RCC 7860 (cell line): ENCODE measurements around the gene RYK.
A peak's percentile ranks its signal among the peaks of the same experiment; 100 is the strongest.
"Not testable (repeated sequence)": the region's sequence is repeated elsewhere in the genome, so short reads cannot be mapped to it uniquely, and the experiment has no call there.

ENCODE experiments used
- DNase-seq: peaks from one replicate; pipeline ENCODE4 v3.0.0-alpha.2; 2015; ENCODE audit warnings: low spot score
- FAIRE-seq: peaks from 2 replicates; lab custom pipeline; 2012; peaks lifted over from hg19 to GRCh38; lab: Jason Lieb, UNC

Gene RYK

DNA sequence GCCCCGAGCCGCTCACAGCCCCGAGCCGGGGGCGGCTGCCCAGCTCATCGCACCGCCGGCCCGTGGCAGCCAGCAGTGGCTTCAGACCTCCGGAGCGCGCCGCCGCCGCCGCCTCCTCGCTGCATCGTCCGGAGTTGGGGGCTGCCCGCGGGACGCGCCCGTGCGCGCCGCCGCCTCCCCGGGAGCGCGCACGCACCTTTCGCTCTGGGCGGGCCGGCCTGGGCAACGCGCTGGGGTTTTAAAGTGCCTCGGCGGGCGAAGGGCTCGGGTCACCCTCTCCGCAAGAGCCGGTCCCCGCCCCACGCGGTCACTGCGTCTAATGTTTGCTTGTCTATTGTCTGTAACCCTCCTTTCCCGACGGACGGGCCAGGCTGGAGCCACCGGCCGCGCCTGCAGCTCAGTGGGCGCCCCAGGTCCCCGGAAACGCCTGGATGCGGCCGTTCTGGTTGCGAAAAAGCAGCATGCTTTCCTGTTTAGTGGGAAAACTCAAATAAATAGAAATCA is at the start of gene RYK:
Gene RYK (minus strand): TSS at position 143 of the 504 bp plus-strand sequence. CDS start 205 bp downstream, outside the sequence.
- FAIRE-seq: no peak

DNA sequence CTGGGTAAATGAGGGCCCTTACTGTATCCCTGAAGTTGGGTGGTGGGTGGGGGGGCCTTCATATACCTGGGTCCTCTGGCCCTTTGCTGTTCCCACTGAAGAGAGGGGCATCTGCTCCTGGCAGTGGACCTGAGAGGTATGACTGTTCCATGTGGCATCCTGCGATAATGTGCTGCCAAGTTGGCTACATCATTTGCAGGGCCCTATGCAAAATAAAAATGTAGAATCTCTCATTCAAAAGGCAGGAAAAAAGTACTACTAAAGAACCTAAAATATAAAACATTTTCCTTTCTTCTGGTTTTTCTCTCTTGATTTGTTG is 49.2 kb upstream of the RYK start:
- DNase-seq (no peak), FAIRE-seq (no peak)

More for the DNA sequence above, at the start of gene RYK:
- peak; percentile 67 for DNase-seq

DNA sequence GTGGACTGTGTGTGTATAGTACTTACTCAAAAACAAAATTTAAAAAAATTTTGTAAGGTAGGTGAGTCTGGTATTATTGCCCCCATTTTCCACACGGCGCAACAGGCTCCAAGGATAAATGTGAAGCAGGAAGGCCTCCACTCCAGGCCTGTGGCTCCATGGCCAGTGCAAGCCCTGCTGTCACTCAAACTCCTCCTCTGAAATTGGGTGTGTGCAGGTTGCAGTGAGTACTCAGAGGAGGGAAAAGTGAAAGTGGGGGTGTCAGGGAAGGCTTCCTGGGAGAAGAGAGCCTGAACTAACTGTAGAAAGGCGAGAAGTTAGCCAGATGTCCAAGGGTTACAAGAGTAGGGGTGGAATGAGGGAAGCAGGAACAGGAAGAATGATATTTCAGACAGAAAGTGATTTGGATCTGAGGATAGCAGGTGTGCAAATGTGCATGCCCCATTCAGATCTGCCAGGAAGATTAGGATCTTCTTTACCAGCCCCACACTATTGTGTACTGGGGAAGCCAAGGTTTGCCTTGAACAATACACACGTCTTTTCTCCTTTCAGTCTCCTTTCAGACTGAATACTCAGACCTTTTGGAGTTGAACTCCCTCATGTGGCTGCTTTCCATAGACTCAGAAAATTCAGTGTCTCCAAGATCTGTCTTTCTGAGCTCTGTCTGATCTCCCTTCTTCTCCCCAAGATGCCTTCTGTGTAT is 48.7 kb upstream of the RYK start:
- FAIRE-seq (no peak), DNase-seq (no peak)

DNA sequence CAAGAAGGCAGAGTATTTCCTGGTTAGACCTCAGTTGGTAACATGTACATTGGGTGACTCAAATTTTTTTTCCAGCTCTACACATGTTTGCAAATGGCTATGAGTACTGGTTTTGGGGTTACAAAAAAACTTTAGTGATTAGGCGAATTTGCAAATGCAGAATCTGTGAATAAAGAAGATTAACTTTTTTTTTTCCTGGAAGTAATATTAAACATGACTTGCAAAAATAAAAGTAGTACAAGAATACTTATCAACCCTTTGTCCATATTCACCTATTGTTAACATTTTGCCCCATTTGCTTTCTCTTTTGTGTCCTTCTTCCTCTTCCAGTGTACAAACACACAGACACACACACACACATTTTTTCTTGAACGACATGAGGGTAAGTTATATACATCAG is 47.6 kb upstream of the RYK start:
- DNase-seq (no peak), FAIRE-seq (no peak)

DNA sequence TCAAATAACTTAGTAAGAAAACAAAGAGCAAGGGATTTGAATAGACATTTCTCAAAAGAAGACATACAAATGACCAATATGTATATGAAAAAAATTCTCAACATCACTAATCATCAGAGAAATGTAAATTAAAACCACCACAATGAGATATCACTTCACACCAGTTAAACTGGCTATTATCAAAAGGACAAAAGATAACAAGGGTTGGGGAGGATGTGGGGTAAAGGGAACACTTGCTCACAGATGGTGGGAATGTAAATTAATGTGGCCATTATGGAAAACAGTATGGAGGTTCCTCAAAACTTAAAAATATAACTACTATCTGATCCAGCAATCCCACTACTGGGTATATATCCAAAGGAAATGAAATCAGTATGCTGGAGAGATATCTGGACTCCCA is 46.0 kb upstream of the RYK start:
- no peak for DNase-seq
- no peak for FAIRE-seq

DNA sequence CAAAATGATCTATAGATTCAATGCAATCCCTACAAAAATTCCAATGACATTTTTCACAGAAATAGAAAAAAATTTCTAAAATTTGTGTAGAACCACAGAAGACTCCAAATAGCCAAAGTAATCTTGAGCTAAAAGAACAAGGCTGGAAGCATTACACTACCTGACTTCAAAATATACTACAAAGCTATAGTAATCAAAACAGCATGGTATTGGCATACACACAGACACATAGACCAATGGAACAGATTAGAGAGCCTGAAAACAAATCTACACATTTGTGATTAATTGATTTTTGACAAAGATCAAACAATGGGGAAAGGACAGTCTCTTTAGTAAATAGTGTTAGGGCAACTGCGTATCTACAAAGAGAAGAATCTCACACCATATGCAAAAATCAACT is 45.3 kb upstream of the RYK start:
- DNase-seq (no peak), FAIRE-seq (no peak)

DNA sequence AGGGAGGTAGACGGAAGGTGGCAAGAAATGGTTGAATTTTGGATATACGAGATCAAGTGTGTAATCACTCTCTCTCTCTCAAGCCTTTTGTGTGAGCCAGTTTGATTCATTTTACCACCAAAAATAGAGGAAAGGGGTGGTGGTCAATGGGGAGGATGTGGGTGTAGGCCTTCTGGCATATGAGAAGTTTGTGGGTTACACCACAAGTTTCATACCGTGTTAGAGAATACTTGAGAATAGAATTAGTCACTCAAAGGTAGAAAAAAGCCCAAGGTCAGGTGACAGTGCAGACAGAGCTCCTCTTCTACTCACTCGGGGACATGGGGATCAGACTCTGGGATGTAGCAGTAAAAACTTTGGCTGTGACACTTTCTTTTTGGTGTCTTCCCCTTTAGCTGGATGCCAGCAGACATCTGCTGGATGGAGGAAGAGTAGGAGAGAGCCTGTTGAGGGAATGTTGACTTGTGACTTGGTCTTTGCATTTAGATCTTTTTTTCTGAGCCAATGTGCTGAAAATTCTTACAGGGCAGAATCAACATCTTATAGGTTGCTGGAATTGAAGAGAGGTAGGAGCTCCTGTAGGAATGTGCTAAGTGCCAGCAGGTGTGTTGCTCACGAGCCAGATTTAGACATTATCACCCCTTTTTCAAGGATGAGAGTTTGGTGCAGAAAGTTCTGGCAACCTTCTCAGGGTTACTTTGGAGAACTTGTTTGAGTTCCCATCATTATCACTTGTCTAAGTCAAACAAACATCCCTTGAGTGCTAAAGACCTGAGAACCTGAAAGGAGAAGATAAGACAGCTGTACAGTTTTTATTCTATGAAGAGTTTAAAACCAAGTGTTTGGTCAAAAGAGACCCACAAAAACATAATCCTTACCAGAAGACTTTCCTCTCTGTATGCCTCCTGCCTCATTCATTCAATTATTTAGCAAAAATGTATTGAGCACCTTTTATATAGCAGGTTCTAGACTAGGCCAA is 43.9 kb upstream of the RYK start:
- DNase-seq (no peak), FAIRE-seq (no peak)

DNA sequence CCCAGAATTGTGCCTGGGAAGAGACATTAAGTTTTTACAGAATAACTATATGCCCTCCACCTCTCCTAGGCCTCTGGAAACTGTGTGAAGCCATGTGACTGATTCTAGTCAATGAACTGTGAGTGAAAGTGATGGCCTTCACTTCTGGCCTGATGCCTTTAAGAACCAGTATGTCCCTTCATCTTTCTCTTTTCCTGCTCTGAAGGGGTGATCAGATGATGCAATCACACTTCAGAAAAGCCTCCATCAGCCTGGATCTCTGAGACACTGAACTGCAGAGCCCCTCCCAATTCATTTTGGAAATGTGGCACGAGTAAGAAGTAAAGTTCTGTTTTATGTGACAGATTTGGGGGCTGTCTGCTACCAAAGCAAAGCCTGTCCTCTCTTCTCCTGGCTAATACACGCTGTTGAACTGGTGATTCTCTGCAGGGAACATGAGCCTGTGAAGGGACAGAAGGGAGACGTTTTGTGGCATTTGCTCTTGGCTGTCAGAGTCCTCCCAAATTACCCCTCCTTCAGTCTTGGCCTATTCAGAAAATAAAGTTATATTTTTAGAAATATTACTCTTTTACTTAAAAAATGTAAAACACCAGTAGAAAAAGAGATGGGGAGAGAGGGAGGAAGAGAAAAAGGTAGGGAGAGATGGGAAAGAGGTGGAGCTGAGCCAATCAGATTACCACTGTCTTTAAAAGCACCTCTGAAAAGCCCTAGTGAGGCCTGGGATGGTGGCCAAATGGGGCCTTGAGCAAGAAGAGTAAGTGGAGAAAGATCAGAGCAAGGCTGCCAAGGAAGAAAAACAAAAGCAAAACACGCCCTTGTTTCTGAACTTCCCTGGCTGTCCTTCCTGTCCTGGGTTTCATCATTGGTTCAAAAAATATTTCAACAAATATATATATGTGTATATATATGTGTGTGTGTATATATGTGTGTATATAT is 40.9 kb upstream of the RYK start:
- FAIRE-seq (no peak), DNase-seq (no peak)

DNA sequence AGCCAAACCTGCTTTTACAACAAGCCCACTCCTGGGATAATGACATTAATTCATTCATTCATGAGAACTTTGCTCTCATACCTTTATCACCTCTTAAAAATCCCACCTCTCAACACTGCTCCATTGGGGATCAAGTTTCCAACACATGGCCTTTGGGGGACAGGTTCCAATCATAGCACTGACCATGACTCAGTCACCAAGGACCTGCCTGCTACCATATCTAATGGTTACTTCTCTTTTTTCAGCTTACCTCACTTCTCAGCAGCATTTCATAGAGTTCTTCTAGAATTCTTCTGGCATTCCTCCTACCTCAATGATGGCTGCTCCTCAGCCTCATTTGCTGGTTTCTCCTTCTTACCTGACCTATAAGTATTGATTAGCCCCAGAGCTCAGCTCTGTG is 36.9 kb upstream of the RYK start:
- DNase-seq (no peak), FAIRE-seq (no peak)

DNA sequence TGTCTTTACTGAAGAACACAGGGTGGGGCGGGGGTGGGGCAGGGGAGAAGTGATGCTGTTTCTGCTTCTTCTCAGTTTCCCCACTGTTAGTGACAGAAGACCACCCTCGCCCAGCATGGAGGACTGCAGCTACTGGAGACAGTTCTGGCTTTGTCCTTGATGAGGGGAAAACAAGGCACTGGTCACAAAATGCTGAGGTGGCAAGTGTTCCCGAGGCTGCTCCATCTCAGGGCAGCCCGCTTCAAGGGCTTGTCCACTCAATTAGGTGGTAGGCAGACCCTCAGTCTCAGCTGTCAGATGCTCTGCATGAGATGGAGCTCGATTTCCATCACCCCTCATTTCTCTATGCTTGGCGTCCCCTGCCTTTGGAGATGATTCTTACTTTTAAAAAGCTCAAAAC is 33.8 kb upstream of the RYK start:
- FAIRE-seq (no peak), DNase-seq (no peak)

DNA sequence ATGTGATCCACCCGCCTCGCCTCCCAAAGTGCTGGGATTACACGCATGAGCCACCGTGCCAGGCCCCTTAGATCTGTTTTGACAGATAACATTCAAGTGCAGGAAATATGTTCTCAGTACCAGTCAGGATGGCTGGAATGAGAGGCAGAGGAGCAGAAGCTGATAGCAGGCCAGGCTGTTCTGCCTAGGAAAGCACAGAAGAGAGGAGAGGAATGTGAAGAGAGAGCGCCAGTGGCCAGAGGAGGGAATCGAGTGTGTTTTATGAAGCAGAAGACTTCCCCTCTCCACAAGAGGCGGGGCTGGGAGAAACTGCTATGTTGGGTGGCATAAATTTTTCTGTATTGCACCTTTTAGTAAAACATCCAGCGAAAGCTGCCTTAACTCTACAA is 32.0 kb upstream of the RYK start:
- FAIRE-seq (no peak), DNase-seq (no peak)

DNA sequence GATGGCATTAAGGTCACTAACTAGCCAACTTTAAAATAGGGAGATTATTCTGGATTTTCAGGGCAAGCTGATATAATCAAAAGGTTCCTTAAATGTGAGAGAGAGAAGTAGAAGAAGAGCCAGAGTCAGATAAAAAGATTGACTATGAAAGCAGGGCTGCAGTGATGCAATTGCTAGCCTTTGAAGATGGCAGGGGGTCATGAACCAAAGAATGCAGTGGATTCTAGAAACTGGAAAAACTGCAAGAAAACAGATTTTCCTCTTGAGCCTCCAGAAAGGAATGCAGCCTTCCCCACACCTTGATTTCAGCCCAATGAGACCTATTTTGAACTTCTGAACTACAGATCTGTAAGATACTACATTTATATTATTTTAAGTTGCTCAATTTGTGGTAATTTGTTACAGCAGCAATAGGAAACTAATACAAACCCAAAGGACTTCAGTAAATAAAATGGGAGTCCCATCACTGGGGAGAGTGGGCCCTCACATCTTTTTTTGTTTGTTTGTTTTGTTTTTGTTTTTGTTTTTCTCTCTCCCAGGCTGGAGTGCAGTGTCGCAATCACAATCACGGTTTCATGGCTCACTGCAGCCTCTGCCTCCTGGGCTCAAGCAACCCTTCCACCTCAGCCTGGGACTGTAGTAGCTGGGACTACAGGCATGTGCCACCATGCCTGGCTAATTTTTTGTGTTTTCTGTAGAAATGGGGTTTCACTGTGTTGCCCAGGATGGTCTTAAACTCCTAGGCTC is 31.4 kb upstream of the RYK start:
- DNase-seq (no peak), FAIRE-seq (no peak)

DNA sequence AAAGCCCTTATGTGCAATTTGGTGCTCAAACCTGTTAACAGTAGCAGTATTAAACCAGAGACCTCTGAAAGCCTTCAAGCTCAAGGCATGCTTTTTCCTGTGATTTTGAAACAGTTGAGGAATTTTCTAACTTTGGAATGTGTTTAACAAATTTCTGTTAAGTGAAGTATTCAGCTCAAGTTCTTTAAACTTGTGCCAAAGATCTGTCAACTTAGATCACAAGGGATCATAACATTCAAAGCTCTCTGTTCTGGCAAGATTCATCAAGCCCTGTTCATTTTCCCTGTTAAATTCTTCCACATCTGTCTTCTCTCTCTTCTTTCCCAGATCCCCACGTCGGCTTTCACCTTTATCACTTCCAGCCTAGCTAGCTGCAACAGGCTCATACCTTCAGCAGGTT is 28.8 kb upstream of the RYK start:
- DNase-seq (no peak), FAIRE-seq (no peak)

DNA sequence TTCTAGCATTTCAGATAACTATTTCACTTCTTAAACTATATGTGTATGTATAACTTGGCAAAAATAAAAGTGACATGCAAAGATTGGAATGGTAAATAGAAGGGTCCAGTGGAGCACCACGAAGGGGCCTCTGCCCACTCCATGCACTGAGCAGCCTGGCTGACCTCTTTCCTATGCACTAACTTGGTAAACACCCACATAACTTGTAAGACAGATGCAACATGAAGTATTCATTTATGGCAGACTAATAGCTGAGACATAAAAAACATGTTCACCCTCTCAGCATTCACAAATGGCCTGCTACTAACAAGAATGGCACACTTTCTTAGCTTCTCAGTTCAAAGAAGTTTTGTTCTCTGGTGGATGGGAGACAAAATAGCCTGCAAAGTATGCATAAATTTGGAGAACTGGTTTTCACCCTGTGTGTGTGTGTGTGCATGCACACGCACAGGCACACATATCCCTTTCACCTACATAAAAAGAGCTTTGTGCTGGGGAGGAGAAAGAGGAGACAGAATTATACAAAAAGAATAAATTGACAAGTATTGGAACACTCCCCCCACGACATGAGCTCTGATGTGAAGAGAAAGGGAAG is 26.5 kb upstream of the RYK start:
- DNase-seq: no peak
- FAIRE-seq: no peak

DNA sequence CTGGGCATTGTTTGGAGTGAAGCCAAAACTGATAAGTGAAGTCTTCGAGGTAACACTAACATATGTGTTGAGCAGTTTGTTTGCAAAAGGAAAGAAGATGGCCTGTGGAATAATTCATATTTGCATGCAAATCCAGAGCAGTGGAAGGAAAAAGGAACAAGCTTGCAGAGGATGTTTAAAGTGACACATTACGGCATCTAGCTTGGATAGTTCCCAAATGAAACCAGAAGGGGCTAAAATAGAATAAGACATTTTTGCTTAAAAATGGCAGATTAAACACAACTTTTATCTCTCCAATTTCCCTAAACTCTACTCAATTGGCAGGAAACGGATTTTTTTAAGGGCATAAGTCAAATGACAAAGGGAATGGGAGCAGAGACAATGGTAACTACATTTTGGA is 25.4 kb upstream of the RYK start:
- FAIRE-seq: no peak
- DNase-seq: no peak

DNA sequence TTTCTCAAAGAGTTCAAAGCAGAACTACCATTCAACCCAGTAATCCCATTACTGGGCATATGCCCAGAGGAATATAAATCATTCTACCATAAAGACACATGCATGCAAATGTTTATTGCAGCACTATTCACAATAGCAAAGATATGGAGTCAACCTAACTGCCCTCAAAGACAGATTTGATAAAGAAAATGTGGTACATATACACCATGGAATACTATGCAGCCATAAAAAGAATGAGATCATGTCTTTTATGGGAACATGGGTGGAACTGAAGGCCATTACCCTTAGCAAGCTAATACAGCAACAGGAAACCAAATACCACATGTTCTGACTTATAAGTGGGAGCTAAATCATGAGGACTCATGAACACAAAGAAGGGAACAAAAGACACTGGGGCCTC is 24.5 kb upstream of the RYK start:
- not testable (repeated sequence) for DNase-seq, FAIRE-seq

DNA sequence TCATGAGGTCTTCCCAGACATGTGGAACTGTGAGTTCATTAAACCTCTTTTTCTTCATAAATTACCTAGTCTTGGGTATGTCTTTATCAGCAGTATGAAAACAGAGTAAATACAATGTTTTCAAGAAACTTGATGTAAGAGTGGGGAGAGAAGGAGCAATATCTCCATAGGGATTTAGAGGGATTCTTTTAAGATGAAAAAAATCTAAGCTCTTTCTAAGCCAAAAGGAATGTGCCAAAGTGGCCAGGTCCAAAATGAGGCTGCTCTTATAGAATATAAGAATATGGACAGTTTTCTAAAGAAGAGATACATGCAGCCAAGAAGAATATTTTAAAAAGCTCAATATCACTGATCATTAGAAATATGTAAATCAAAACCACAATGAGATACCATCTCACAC is 23.9 kb upstream of the RYK start:
- FAIRE-seq (no peak), DNase-seq (no peak)

DNA sequence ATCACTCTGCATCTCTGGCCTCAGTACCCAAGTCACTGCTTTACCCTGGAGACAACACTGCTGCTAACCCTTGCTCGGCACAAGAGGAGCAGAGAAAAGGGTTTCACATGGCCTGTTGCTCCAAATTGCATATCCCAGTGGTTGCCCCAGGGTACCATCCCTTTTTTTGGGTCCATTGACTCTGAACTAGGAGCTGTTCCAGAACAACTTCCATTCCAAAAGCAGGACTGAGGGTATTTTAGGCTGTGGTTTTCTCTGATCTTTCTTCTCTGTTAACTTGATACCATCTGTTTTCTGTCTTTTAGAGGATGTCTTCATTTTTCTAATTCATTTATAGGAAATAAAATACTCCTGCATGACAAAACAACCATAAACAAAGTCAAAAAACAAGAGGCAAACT is 17.3 kb upstream of the RYK start:
- no peak for DNase-seq
- no peak for FAIRE-seq

DNA sequence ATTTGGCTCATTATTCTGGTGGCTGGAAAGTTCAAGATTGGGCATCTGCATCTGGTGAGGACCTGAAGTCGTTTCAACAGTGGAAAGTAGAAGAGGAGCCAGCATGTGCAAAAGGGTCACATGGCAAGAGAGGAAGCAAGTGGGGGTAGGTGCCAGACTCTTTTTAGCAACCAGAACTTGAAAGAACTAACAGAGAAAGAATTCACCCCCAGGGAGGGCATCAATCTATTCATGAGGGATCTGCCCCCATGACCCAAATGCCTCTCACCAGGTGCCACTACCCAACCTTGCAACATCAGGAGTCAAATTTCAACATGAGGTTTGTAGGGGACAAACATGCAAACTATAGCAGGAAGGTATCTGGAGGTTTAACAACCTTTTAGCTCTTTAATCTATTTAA is 10.3 kb upstream of the RYK start:
- DNase-seq: no peak
- FAIRE-seq: no peak

DNA sequence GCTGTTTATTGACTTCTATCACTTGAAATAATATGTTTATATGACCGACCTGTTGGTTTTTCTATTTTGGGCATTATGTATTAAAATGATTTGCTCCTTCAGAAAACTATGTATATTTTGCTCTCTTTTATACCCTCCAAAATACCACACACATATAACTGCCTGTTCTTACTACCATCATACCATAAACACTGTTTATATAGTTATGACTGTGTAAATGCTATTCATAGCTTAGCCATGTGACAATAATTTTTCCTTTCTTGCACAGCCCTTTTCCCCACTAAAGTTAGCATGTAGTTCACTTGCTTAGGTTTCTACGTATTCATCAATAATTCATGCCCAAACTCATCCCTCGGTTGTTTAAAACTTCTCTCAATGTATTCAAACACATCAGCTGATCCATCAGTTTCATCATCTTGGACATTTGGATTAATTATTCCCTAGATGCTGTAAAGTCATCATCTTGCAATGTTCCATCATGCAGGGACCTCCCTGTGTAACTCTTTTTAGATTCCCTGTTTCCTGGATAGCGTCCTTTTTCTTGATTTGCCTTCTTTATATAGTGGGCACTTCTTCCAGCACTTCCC is 8.2 kb upstream of the RYK start:
- DNase-seq (peak; percentile 20), FAIRE-seq (peak; percentile 12)
